DND-41 (cell line): ENCODE measurements around the gene AKAP13.

Experiments
- ATAC-seq: fragments of 200-7000 bp; cut with Tn5 transposase; 3 replicates; pipeline ENCODE4 v1.9.1; 2021; ENCODE audit warnings: low read depth; ENCODE audit not compliant: insufficient read depth
- DNase-seq: peaks from one replicate; pipeline ENCODE4 v3.0.0-alpha.2; 2020
- H2AFZ ChIP-seq: 2 replicates; pipeline ENCODE4 v1.6.0; 2012; ENCODE audit warnings: low read depth, low read length
- H3K27ac ChIP-seq: 2 replicates; pipeline ENCODE4 v1.5.1; 2012; ENCODE audit warnings: low read length, inconsistent platforms
- H3K27me3 ChIP-seq: fragments of 200-600 bp; sonication (generic); 2 replicates; pipeline ENCODE4 v1.6.0; 2012; ENCODE audit warnings: low read length, mild to moderate bottlenecking, inconsistent platforms; ENCODE audit not compliant: insufficient read depth, poor library complexity
- H3K36me3 ChIP-seq: 2 replicates; pipeline ENCODE4 v1.5.1; 2012; ENCODE audit warnings: low read length, inconsistent platforms; ENCODE audit not compliant: insufficient read depth
- H3K4me1 ChIP-seq: 2 replicates; pipeline ENCODE4 v1.5.1; 2012; ENCODE audit warnings: mild to moderate bottlenecking, low read length; ENCODE audit not compliant: insufficient read depth
- H3K4me2 ChIP-seq: 2 replicates; pipeline ENCODE4 v1.6.0; 2012; ENCODE audit warnings: mild to moderate bottlenecking, moderate library complexity, low read length, inconsistent platforms; ENCODE audit not compliant: insufficient read depth
- H3K4me3 ChIP-seq, 2 experiments: fragments of 200-600 bp in 1 of 2; shearing (Covaris generic) in 1 of 2; 2 replicates each; pipeline ENCODE4 v1.5.1; 2012 to 2016; ENCODE audit warnings: inconsistent platforms in 2 of 2, low read length in 2 of 2, mild to moderate bottlenecking in 2 of 2, low read depth in 1 of 2, moderate library complexity in 1 of 2
- H3K79me2 ChIP-seq: 2 replicates; pipeline ENCODE4 v1.6.0; 2012; ENCODE audit warnings: low read length, inconsistent platforms; ENCODE audit not compliant: insufficient read depth
- H3K9ac ChIP-seq: 2 replicates; pipeline ENCODE4 v1.6.0; 2012; ENCODE audit warnings: low read depth, mild to moderate bottlenecking, inconsistent platforms, low read length, moderate library complexity
- H3K9me3 ChIP-seq: 2 replicates; pipeline ENCODE4 v1.5.1; 2012; ENCODE audit warnings: low read length, moderate library complexity, mild to moderate bottlenecking, inconsistent platforms; ENCODE audit not compliant: insufficient read depth, severe bottlenecking
- H4K20me1 ChIP-seq: 2 replicates; pipeline ENCODE4 v1.6.0; 2012; ENCODE audit warnings: low read length; ENCODE audit not compliant: insufficient read depth
- CTCF ChIP-seq: IDR thresholded peaks from 2 replicates; pipeline ENCODE4 v1.5.1; 2012; ENCODE audit warnings: borderline replicate concordance, low read length, moderate library complexity, mild to moderate bottlenecking; ENCODE audit not compliant: poor library complexity, severe bottlenecking; ENCODE audit errors: extremely low read depth
- EZH2 ChIP-seq: IDR thresholded peaks from 3 replicates; pipeline ENCODE4 v1.6.1; 2012; ENCODE audit warnings: borderline replicate concordance, low read depth, mild to moderate bottlenecking, moderate library complexity, low read length, inconsistent platforms; ENCODE audit not compliant: severe bottlenecking

AKAP13 gene

GRCh38 chr15:85744579-85744978 is 364.2 kb downstream of the AKAP13 start:
- H3K4me2 ChIP-seq, result no peak overlapping the region
- peaks cover 81% of the 10 kb centered on the region for H3K36me3 ChIP-seq

GRCh38 chr15:85745023-85745422 is 364.6 kb downstream of the AKAP13 start:
- TF ChIP-seq EZH2 (no peak), CTCF (no peak)
- Histone ChIP-seq H3K79me2 (no peaks in the 10 kb centered on the region), H2AFZ (no peak overlapping the region), H3K27me3 (no peaks in the 10 kb centered on the region), H3K9ac (no peak overlapping the region), H3K4me3 (no peak overlapping the region), H4K20me1 (no peaks in the 10 kb centered on the region), H3K4me1 (no peaks in the 10 kb centered on the region), H3K9me3 (no peaks in the 10 kb centered on the region), H3K4me2 (no peak overlapping the region), H3K27ac (no peak overlapping the region), H3K36me3 (peaks cover 78% of the 10 kb centered on the region)
- DNase-seq (no peak), ATAC-seq (no peak)

More at GRCh38 chr15:85744579-85744978, 364.2 kb downstream of the AKAP13 start:
- H3K4me1 ChIP-seq, result no peaks in the 10 kb centered on the region
- ATAC-seq (no peak), DNase-seq (no peak)
- H3K27me3 ChIP-seq, result no peaks in the 10 kb centered on the region
- H2AFZ ChIP-seq, result no peak overlapping the region
- H3K9me3 ChIP-seq, result no peaks in the 10 kb centered on the region
- TF ChIP-seq CTCF, result no peak
- no peak for TF ChIP-seq EZH2
- H3K79me2 ChIP-seq, result no peaks in the 10 kb centered on the region
- no peak overlapping the region for H3K9ac ChIP-seq
- H3K27ac ChIP-seq, result no peak overlapping the region
- no peaks in the 10 kb centered on the region for H4K20me1 ChIP-seq
- no peak overlapping the region for H3K4me3 ChIP-seq

- H3K9ac ChIP-seq, result no peak overlapping the region
- H3K4me1 ChIP-seq, result no peaks in the 10 kb centered on the region
- no peaks in the 10 kb centered on the region for H3K27me3 ChIP-seq
- H3K4me2 ChIP-seq, result no peak overlapping the region
- no peak overlapping the region for H3K27ac ChIP-seq
- no peaks in the 10 kb centered on the region for H3K9me3 ChIP-seq
- no peaks in the 10 kb centered on the region for H4K20me1 ChIP-seq
- ATAC-seq, result no peak
- H2AFZ ChIP-seq, result no peak overlapping the region
- no peak overlapping the region for H3K4me3 ChIP-seq
- no peak for DNase-seq
- TF ChIP-seq EZH2 (no peak), CTCF (no peak)
- peaks cover 72% of the 10 kb centered on the region for H3K36me3 ChIP-seq
- no peaks in the 10 kb centered on the region for H3K79me2 ChIP-seq
These were observed 365.2 kb downstream of the AKAP13 start for GRCh38 chr15:85745525-85746150.

GRCh38 chr15:85746641-85747040 is 366.2 kb downstream of the AKAP13 start:
- Histone ChIP-seq H3K4me3 (no peak overlapping the region), H3K9ac (no peak overlapping the region), H3K36me3 (peaks cover 63% of the 10 kb centered on the region), H3K27ac (no peak overlapping the region), H3K79me2 (no peaks in the 10 kb centered on the region), H4K20me1 (no peaks in the 10 kb centered on the region), H3K27me3 (no peaks in the 10 kb centered on the region), H3K4me2 (no peak overlapping the region), H3K4me1 (no peaks in the 10 kb centered on the region), H2AFZ (no peak overlapping the region), H3K9me3 (no peaks in the 10 kb centered on the region)
- no peak for TF ChIP-seq CTCF
- TF ChIP-seq EZH2, result no peak
- DNase-seq, result no peak
- no peak for ATAC-seq
